GM23338 (cell line): ENCODE results near the gene AXL. TPM values are rescaled to one million over a fixed set of nuclear protein-coding genes. Genes with fewer than 3 reads are reported as not detected.

Experiments used
- ATAC-seq: fragments of 200-7000 bp; cut with Tn5 transposase; 3 replicates; pipeline ENCODE4 v1.9.1; 2020
- DNase-seq: peaks from one replicate; pipeline ENCODE4 v3.0.0-alpha.2; 2015; ENCODE audit warnings: low spot score
- H2AFZ ChIP-seq: fragments of 200-600 bp; sonication (generic); 2 replicates; pipeline ENCODE4 v1.8.0; 2016; ENCODE audit warnings: antibody characterized with exemption, mild to moderate bottlenecking, moderate library complexity
- H3F3A ChIP-seq: fragments of 200-600 bp; sonication (generic); replicated peaks from 2 replicates; pipeline ENCODE4 v1.8.0; 2017; ENCODE audit warnings: antibody characterized with exemption, mixed run types, low read depth
- H3K27ac ChIP-seq: fragments of 200-600 bp; sonication (generic); 2 replicates; pipeline ENCODE4 v1.6.1; 2016; ENCODE audit warnings: low read depth
- H3K27me3 ChIP-seq: fragments of 200-600 bp; sonication (generic); 2 replicates; pipeline ENCODE4 v1.8.0; 2016; ENCODE audit warnings: mild to moderate bottlenecking, mixed run types, moderate library complexity; ENCODE audit not compliant: insufficient read depth
- H3K36me3 ChIP-seq: fragments of 200-600 bp; sonication (generic); 2 replicates; pipeline ENCODE4 v1.8.0; 2016; ENCODE audit warnings: mild to moderate bottlenecking; ENCODE audit not compliant: insufficient read depth
- H3K4me1 ChIP-seq: fragments of 200-600 bp; sonication (generic); 2 replicates; pipeline ENCODE4 v1.8.0; 2016; ENCODE audit warnings: mild to moderate bottlenecking, moderate library complexity; ENCODE audit not compliant: insufficient read depth
- H3K4me2 ChIP-seq: fragments of 200-600 bp; sonication (generic); 2 replicates; pipeline ENCODE4 v1.7.1; 2017; ENCODE audit warnings: mixed run types
- H3K4me3 ChIP-seq: fragments of 200-600 bp; sonication (generic); 2 replicates; pipeline ENCODE4 v1.6.1; 2016; ENCODE audit warnings: mixed run types
- H3K79me2 ChIP-seq: fragments of 200-600 bp; sonication (generic); replicated peaks from 2 replicates; pipeline ENCODE4 v1.8.0; 2017; ENCODE audit warnings: mild to moderate bottlenecking; ENCODE audit not compliant: insufficient read depth
- H3K9me2 ChIP-seq: fragments of 200-600 bp; sonication (generic); 2 replicates; pipeline ENCODE4 v1.8.0; 2017; ENCODE audit not compliant: insufficient read depth
- H4K20me1 ChIP-seq: fragments of 200-600 bp; sonication (generic); replicated peaks from 2 replicates; pipeline ENCODE4 v1.8.0; 2017; ENCODE audit warnings: mild to moderate bottlenecking; ENCODE audit not compliant: insufficient read depth
- H3K27ac Mint-ChIP-seq: 2 replicates; pipeline ENCODE4 v1.8.0; 2020; ENCODE audit warnings: inconsistent platforms, mild to moderate bottlenecking, moderate library complexity, mixed read lengths
- H3K27me3 Mint-ChIP-seq: 3 replicates; pipeline ENCODE4 v1.8.0; 2022; ENCODE audit warnings: low read depth, mild to moderate bottlenecking, moderate library complexity, mixed read lengths, inconsistent platforms; ENCODE audit not compliant: insufficient read depth, poor library complexity
- H3K36me3 Mint-ChIP-seq: 3 replicates; pipeline ENCODE4 v1.8.0; 2021; ENCODE audit warnings: low read depth, mild to moderate bottlenecking, inconsistent platforms, moderate library complexity, mixed read lengths
- H3K4me1 Mint-ChIP-seq: 3 replicates; pipeline ENCODE4 v1.8.0; 2020; ENCODE audit warnings: mild to moderate bottlenecking, inconsistent platforms, mixed read lengths
- H3K4me3 Mint-ChIP-seq: 3 replicates; pipeline ENCODE4 v1.8.0; 2021; ENCODE audit warnings: moderate library complexity, mild to moderate bottlenecking, inconsistent platforms, mixed read lengths
- H3K9me3 Mint-ChIP-seq: 3 replicates; pipeline ENCODE4 v1.8.0; 2020; ENCODE audit warnings: moderate library complexity, mild to moderate bottlenecking, inconsistent platforms, mixed read lengths
- CTCF ChIP-seq, 2 experiments: fragments of 200-600 bp in 1 of 2; sonication (generic) in 1 of 2; conservative IDR thresholded peaks; 2 replicates each; pipeline versions ENCODE4 v1.5.1 to v1.6.1; 2016 to 2017; ENCODE audit warnings: antibody characterized with exemption in 2 of 2, low read depth in 2 of 2, mild to moderate bottlenecking in 2 of 2, moderate library complexity in 1 of 2
- ETS1 ChIP-seq: IDR thresholded peaks from 2 replicates; pipeline ENCODE4 v1.6.1; 2016; ENCODE audit warnings: antibody characterized with exemption
- EZH2phosphoT487 ChIP-seq: fragments of 200-600 bp; sonication (generic); IDR thresholded peaks from one replicate; pipeline ENCODE4 v1.8.1; 2018; ENCODE audit warnings: antibody characterized with exemption; ENCODE audit not compliant: unreplicated experiment
- JUNB ChIP-seq: IDR thresholded peaks from one replicate; pipeline ENCODE4 v1.6.1; 2016; ENCODE audit warnings: antibody characterized with exemption; ENCODE audit not compliant: unreplicated experiment
- NANOG ChIP-seq: IDR thresholded peaks from 2 replicates; pipeline ENCODE4 v1.6.1; 2016; ENCODE audit warnings: antibody characterized with exemption, borderline replicate concordance
- POLR2AphosphoS5 ChIP-seq: IDR thresholded peaks from 2 replicates; pipeline ENCODE4 v1.6.1; 2016; ENCODE audit warnings: antibody characterized with exemption, low read depth
- REST ChIP-seq: IDR thresholded peaks from one replicate; pipeline ENCODE4 v1.6.1; 2018; ENCODE audit warnings: antibody characterized with exemption; ENCODE audit not compliant: unreplicated experiment
- STAT1 ChIP-seq: IDR thresholded peaks from one replicate; pipeline ENCODE4 v1.6.1; 2016; ENCODE audit warnings: antibody characterized with exemption; ENCODE audit not compliant: unreplicated experiment
- ZNF114 ChIP-seq: fragments of 250-450 bp; sonication (Bioruptor Pico); IDR thresholded peaks from 2 replicates; pipeline ENCODE4 v1.5.0; 2020; ENCODE audit warnings: mild to moderate bottlenecking, moderate library complexity
- ZNF331 ChIP-seq: fragments of 250-450 bp; sonication (Bioruptor Pico); IDR thresholded peaks from 2 replicates; pipeline ENCODE4 v1.5.0; 2020; ENCODE audit warnings: low read depth, mild to moderate bottlenecking, moderate library complexity
- ZNF462 ChIP-seq: fragments of 250-450 bp; sonication (Bioruptor Pico); IDR thresholded peaks from 2 replicates; pipeline ENCODE4 v1.5.0; 2020; ENCODE audit warnings: mild to moderate bottlenecking, moderate library complexity
- polyA plus RNA-seq: library from polyadenylated mRNA; unstranded; fragments of >200 nt; fragmentation: Nextera tagmentation; extraction: Ambion mirVana; gene quantifications from 2 replicates; pipeline ENCODE4 v1.2.1, GENCODE V29; 2016
- total RNA-seq: library from RNA; depleted of rRNA; stranded (reverse); fragments of >200 nt; shearing (Covaris generic); gene quantifications from 2 replicates; pipeline ENCODE4 v1.2.3, GENCODE V29; 2014

The AXL gene
- total and polyA plus RNA-seq, 2 experiments from 2014 or later = 9.0 to 28.4 TPM

- H3K9me2 ChIP-seq = no peaks in the 10 kb centered on the region
- Mint-ChIP-seq H3K4me3 (no peak overlapping the region), H3K27ac (no peak overlapping the region), H3K36me3 (no peaks in the 10 kb centered on the region), H3K9me3 (no peaks in the 10 kb centered on the region), H3K4me1 (no peaks in the 10 kb centered on the region), H3K27me3 (peaks cover 3% of the 10 kb centered on the region)
- 0 out of 2 replicates have a peak, but pooled peaks cover 4% of the 10 kb centered on the region for H3F3A ChIP-seq
- ATAC-seq (no peak), DNase-seq (no peak)
- H2AFZ ChIP-seq = no peak overlapping the region
- no peaks in the 10 kb centered on the region for H4K20me1 ChIP-seq
- H3K4me1 ChIP-seq = no peaks in the 10 kb centered on the region
- no peaks in the 10 kb centered on the region for H3K79me2 ChIP-seq
- TF ChIP-seq POLR2AphosphoS5 = no peak
- no peak for TF ChIP-seq STAT1
- no peak for TF ChIP-seq EZH2phosphoT487
- no peak for TF ChIP-seq JUNB
- no peak for TF ChIP-seq CTCF (conservative IDR thresholded peaks at IDR 0.05; ENCODE audit: low read depth in 2 of 2)
- TF ChIP-seq ETS1 = no peak
- TF ChIP-seq REST = no peak
- TF ChIP-seq ZNF114 (CRISPR knock-in tag) = no peak
- TF ChIP-seq NANOG = no peak
- no peak for TF ChIP-seq ZNF462 (CRISPR knock-in tag)
- TF ChIP-seq ZNF331 (CRISPR knock-in tag) = no peak
- H3K36me3 ChIP-seq = no peaks in the 10 kb centered on the region; the same call in none of the 2 replicates
- no peaks in the 10 kb centered on the region for H3K27me3 ChIP-seq
- H3K27ac ChIP-seq = no peak overlapping the region
- H3K4me3 ChIP-seq = no peak overlapping the region
- H3K4me2 ChIP-seq = no peak overlapping the region
Observed at GRCh38 chr19:41234512-41235168, 15.6 kb downstream of the AXL start.
